HG03135 (cell line): ENCODE results near the gene B3GNT5.

ENCODE experiments used
- ATAC-seq: cut with Tn5 transposase; IDR thresholded peaks from one replicate; pipeline ENCODE4 v1.9.1; 2021; ENCODE audit warnings: mild to moderate bottlenecking, moderate library complexity; ENCODE audit not compliant: unreplicated experiment

B3GNT5 gene

GRCh38 chr3:183317886-183318865, 65.1 kb downstream of the B3GNT5 start:
- no peak for ATAC-seq

- ATAC-seq, result no peak
These were observed 65.8 kb downstream of the B3GNT5 start for GRCh38 chr3:183318877-183319276.

- no peak for ATAC-seq
These were observed 66.3 kb downstream of the B3GNT5 start for GRCh38 chr3:183319371-183319770.
